HG03442 (cell line): ENCODE measurements around the gene CALHM6.

Experiments
- ATAC-seq: cut with Tn5 transposase; IDR thresholded peaks from one replicate; pipeline ENCODE4 v1.9.1; 2021; ENCODE audit warnings: mild to moderate bottlenecking, moderate library complexity; ENCODE audit not compliant: unreplicated experiment

CALHM6 gene

GRCh38 chr6:116445102-116445501, 16.1 kb upstream of the CALHM6 start:
- no peak for ATAC-seq

DNA sequence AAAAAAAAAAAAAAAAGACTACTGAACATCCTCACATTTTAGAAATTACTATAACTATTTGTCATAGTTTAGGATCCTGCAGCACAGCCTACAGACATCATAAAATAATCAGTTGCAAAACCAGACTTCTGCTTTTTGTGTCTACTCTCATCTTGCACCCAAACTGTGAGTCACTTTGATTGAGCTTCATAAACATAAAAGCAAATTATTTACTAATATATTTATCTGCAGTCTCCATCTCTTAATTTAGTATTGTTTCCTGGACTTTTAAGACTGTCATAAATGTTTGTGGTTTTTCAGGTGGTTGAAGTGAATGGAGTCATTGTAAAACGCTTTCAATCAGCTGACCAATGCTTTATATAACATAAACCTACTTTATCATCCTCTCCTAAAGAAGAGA, 14.8 kb upstream of the CALHM6 start:
- ATAC-seq, result no peak

DNA sequence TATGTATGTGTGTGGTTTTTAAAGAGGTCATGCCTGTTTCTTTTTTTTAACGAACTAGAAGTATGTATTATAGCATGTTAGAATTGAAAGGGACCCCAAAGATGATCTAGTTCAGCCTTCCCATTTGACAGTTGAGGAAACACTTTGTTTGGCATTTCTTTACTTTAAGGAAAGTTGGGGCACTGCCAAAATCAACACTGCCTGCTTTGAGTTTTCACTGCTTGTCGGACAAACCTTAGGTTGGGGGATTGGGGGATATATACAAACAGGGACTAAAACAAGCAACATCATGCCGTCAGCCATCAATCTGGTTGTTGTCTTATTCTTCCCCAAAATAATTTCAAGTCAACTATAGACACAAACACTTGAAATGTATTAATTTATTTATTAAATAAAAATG, 14.1 kb upstream of the CALHM6 start:
- no peak for ATAC-seq

DNA sequence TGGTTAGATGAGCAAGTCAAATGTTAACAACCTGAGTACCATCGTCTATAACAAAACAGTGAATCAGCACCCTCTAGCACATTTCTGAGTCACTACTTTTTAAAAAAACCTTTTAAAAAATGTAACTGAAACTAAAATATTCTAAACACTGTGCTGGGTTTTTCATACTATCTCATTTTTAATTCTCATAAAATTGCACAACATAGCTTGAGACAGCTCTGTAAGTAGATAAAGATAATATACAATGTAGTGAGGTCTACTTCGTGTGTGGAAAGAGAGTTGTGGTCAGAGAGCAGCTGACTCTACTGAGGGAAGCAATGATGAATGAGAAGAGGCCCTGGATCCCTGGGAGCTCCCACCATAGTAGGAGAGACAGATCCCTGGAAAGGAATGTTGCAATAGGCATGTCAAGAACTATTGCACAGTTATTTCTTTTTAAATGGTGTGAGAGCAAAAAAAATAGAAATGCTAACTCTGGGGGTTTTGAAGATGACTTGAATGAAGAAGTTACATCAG, 13.6 kb upstream of the CALHM6 start:
- ATAC-seq, result no peak

GRCh38 chr6:116449565-116449964, 11.6 kb upstream of the CALHM6 start:
- no peak for ATAC-seq

- ATAC-seq, result no peak
Observed at GRCh38 chr6:116450185-116450710, 10.9 kb upstream of the CALHM6 start.

GRCh38 chr6:116450769-116451740, 10.1 kb upstream of the CALHM6 start:
- ATAC-seq, result peak; percentile 83

DNA sequence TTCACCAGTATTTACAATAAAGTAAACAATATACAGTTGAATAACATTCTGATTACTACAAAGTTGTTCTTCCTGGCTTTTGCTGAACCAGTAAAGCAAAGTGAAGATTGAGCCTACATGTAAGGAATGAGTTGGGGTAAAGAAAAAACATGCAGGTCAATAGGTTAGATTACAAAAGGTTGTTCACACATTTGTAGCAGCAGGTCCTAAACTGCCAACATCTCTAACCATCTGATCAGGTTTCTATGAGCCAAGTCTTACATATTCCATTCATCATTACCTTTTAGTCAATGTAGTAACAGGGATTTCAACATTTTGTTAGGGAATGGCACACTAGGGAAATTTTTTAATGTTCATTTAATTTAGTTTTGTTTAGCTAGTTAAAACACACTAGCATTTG, 9.3 kb upstream of the CALHM6 start:
- no peak for ATAC-seq

DNA sequence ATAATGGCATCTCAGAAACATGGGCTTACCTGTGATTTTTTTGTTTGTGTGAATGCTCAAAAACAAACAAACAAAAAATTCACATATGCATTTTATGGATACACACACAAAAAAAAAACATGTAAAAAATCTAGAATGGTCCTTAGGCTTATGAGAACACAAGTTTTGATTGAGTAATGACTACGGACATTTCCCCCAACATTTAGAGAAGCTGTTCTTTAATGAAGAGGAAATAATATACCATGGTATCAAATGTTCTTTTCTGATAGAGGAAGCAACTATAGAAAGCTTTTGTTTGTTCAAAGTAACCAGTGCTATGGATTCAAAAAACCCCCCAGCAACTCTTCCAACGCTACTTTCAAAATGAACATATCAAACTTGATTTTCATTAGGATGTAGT, 8.6 kb upstream of the CALHM6 start:
- ATAC-seq, result no peak

DNA sequence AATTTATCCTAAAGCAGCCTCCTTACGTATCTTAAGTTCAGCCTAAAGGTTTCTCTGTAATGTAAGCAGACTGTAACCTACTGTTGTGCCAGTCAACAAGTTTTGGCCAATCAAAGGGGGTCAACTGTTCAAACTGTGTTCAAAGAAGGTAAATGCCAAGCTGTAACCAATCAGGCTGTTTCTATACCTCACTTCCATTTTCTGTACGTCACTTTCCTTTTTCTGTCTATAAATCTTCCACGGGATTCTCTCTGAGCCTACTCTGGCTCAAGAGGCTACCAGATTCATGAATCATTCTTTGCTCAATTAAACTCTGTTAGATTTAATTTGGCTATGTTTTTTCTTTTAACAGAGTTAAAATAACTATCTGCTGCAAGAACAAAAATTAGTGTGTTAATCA, 5.1 kb upstream of the CALHM6 start:
- ATAC-seq, result no peak

DNA sequence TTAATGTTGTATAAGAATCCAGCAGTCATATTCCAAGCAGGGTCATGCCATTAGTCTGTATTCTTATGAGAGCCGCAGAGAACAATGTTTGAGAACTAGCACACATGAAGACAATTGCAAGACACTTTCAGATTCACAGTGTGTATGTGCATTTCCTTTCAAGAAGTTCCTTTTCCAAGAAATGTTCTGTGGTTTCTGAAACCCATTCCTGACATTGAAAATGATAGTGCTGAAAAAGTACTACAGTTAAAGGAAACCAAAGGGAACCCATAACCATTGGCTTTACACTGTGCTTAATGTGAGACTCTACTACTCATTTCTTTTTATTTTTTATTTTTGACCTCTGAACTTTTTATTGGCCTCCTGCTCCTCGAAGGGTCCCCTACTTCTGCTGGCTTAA, 4.2 kb upstream of the CALHM6 start:
- ATAC-seq, result no peak

DNA sequence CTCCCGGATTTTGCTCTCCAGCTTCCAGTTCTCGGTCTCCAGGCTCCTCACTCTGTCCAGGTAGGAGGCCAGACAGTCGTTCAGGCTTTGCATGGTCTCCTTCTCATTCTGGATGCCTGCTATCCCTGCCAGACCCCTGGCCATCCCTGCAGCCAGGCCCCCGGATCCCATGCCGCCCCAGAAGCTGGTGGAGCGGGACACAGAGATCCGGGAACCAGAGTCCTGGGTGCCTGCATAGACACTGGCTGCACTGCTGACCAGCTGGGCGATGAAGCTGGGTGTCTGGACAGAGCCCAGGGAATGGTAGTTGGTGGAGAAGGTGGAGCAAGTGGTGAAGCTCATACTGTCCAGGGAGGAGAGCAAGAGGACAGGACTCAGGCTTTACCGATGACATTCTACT, 2.9 kb upstream of the CALHM6 start:
- ATAC-seq, result no peak

- no peak for ATAC-seq
Observed at GRCh38 chr6:116459927-116460326, 1.2 kb upstream of the CALHM6 start.

GRCh38 chr6:116461932-116462885, 1.0 kb downstream of the CALHM6 start:
- peak; percentile 77 for ATAC-seq

GRCh38 chr6:116463301-116463700, 2.1 kb downstream of the CALHM6 start:
- no peak for ATAC-seq

DNA sequence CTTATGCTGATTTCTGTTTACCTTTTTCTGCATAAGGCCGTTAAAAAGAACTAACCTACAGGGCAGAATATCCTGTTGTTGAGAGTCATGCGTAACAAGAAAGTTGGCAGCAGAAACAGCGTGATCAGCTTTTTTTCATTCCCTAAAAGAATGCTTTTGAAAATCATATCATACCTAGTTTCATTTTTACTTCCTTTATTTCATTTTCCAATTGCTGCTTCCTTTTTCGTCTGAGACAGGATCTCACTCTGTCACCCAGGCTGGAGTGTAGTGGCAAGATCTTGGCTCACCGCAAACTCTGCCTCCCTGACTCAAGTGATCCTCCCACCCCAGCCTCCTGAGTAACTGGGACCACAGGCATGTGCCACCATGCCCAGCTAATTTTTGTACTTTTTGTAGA, 4.1 kb downstream of the CALHM6 start:
- ATAC-seq, result no peak

DNA sequence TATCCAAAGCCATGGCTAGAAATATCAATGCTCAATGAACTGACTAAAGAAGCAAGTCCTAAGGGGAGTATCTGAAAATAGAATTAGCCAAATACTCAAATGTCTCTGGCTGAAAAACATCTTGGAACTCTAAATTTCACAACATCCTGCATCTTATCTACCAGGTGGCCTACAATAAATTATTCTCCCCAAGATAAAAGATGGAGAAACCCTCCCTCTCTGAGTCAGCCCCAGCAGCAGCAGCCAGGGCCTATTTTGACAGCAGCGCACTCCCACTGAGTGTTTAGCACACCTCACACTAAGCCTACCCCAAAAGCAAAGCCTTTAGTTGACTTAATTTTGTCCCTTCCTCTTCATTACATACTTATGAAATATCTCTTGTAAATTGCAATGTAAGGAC, 5.9 kb downstream of the CALHM6 start:
- no peak for ATAC-seq

- no peak for ATAC-seq
Observed at GRCh38 chr6:116467514-116467913, 6.3 kb downstream of the CALHM6 start.

- no peak for ATAC-seq
Observed at GRCh38 chr6:116468293-116468692, 7.1 kb downstream of the CALHM6 start.

- no peak for ATAC-seq
Observed at GRCh38 chr6:116471531-116471930, 10.4 kb downstream of the CALHM6 start.

DNA sequence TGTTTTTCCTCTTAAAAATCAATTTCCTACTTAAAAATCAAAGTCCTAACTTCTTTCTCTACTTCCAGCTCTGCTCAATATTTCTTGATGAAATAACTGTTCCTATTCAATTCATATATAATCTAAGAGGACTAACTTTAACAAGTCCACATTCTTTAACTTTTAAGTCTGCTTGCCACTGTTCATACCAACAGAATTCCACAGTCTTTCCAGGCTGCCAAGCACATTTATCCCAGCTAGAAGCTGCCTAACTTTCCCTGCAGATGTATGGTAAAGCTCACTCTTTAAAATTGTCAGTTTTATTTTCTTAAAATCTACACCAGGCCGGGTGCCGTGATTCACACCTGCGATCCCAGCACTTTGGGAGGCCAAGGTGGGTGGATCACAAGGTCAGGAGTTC, 11.5 kb downstream of the CALHM6 start:
- no peak for ATAC-seq
